ENCODE measurements around the gene RASGEF1B.
"Not testable (repeated sequence)": the region's sequence is repeated elsewhere in the genome, so short reads cannot be mapped to it uniquely, and the experiment has no call there.

Gene RASGEF1B

DNA sequence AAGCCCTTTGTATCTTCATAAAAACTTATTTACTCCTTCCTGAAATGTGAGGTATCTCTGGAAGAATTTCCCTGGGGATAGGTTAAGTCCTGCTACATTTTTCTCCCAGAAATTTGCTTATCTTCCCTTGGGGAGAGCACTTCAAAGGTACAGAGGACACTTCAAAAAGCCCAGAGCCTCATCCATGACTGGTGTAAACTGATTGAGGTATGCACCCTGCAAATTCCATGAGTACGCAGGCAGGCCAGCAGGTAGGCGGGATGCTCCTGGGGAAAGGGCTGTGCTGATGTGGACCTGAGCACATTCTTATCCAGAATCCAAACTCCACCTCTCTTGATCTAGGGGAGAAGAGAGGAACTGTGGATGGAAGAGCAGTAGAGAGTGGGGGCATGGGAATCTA lies 26.3 kb upstream of the RASGEF1B start:
- FAIRE-seq: no peak

DNA sequence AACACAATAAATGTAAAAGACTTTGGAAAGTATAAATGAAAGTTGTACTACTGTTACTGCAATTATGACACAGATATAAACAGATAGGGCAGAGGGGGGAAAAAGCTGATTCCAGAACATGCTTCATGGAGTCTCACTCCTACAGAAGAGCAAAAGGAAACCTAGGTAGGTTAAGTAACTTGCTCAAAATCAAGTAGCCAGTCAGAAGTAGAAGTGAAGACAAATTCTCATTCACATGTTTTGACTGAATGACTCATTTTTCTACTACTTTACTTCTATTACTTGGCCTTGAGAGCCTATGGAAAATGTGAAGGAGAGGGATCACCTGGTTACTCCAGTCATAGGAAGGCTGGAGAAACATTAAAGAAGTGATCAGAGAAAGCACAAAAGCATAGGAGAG lies 23.6 kb upstream of the RASGEF1B start:
- FAIRE-seq: no peak

DNA sequence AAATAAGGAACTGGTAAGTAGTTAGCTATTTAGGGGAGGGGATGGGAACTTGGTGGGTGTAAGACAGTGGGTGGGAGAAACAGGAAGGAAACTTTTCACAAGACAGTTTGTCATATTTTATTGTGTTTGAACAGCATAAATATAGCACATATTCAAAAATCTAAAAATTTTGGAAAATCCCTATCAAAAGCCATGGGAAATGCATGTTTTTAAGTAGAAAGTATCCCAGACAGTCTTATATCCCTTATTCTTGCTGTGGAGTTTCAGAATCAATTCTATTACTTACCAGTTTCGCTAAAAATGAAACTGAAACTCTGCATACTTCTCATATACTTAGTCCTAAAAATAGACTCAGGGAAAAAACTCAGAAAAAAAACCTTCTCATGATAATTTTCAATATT lies 22.3 kb upstream of the RASGEF1B start:
- FAIRE-seq: no peak

- FAIRE-seq: no peak
These were observed 21.0 kb upstream of the RASGEF1B start for GRCh38 chr4:81492606-81493230.

DNA sequence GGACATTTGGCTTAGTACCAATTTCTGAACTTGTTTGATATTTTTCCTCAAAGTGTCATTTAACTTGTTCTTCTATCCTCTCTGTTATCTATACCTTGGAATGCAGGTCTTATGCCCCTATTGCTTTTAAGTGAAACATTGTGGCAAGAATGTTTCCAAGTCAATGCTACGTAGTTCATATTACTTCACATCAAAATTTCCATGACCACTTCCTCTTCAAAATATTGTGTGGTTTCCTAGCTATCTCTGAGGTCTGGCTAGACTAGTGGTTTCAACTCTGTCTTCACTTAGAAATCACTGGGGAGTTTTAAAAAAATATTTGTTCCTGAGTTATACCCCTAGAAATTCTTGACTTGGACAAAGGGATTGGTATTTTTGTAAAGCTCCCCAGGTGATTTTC lies 20.2 kb upstream of the RASGEF1B start:
- no peak for FAIRE-seq

DNA sequence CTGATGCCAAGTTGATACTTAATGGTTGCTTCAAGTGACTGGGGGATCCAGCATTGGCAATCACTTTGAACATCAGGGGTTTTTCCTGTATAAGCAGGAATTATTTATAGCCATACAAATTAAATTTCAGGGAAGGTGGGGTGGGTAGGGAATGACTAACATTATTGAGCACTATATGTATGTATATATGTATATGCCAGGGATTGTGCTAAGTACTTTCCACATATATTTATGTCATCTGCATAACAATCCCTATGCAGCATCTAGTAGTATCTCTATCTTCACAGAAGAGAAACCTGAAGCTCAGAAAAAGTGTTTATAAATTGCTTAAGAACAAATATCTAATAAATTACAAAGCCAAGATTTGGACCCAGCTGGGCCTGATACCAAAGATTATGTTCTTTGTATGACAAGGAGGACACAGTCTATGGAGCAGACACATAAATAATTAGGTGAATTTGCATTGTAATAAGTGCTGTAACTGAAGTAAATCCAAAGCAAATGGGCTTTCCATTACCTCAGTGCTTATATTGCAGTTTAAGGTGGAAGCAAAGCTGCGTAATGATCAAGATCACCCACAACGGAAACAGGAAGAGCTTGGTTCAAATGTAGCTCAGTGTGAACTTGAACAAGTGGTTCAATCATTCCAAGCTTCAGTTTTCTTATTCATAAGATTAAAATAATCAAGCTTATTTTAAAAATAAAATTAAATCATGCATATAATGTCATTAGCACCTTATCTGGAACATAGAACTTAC lies 18.9 kb upstream of the RASGEF1B start:
- no peak for FAIRE-seq

DNA sequence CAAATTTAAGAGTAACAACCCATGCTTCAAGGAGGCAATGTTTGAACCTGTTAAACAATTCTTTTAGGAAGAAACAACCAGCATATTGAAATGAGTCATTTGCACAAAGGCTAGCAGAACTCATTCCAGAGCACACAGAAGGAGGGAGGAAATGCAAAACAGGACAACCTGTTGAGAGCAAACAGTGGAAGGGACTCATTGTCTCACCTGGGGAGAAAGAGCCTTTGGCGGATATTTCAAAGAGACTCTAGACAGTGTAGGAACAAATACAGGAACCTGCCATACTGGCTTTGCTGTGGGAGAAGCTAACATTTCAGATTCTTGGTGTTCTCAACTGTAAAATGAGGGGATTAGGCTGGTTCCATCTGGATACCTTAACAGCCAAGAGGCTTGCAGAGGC lies 14.8 kb upstream of the RASGEF1B start:
- no peak for FAIRE-seq

DNA sequence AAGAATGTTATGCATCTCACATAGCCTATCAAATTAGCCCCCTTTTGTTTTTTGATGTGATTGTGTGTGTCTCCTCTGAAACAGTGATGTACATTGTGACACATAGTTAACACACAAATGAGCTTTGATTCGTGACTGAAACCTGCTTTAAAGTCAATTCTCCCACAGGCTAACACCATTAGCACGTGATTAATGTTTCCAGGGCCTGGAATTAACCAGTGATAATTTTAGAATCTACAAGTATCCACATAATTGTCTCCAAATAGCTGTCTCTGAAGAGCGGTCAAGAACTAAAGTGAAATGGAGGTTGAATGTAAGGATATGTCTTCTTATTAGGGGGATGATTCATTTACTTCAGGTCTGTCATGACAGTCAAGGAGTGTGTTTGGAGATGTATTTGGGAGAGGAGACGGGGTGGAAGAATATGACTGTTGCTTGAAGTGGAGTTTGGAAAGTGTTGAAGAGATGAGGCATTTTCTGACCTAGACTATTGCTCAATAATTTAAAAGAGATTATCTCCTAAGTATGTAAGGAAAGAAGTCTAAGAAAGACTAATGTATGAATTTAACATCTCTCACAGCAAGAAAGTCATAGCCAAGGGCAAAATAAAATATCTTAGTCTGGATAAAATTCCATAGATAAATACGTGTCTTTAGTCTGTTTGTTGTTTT lies 13.7 kb upstream of the RASGEF1B start:
- FAIRE-seq: no peak

DNA sequence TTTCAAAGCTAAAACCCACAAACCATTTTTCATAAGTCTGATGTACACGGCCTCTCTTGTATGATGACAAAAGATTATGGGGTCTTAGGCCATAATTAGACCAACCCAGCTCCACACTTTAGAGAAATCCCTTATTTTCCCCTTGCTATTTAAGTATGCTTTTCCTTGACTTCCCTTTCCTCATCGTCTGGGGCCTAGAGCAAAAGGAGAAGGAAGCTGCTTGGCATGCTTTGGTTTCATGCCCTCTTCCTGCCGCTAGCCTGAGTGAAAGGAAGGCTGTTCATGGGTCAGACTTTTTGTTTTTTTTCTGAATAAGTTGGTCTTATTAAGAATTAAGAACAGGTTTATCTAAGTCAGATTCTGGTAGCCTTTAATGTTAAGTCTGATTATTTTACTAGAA lies 10.6 kb upstream of the RASGEF1B start:
- no peak for FAIRE-seq

DNA sequence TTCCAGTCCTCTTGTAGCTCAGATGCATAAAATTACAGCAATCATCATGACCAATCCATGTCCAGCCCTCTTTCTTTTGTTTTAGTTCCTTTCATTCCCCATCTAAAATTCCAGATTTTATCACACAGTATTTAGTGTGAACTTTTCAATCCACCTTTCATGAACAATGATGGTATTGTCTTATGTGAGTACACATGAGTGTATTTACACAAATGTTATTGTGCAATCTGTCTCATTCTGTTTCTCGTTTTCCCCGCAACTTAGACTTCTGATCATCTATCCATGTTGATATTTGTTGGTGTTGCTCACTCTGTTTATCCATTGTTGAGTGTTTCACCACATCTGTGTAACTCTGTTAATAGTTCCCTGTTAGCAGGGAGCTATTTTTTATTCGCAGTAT lies 9.4 kb upstream of the RASGEF1B start:
- FAIRE-seq: no peak

DNA sequence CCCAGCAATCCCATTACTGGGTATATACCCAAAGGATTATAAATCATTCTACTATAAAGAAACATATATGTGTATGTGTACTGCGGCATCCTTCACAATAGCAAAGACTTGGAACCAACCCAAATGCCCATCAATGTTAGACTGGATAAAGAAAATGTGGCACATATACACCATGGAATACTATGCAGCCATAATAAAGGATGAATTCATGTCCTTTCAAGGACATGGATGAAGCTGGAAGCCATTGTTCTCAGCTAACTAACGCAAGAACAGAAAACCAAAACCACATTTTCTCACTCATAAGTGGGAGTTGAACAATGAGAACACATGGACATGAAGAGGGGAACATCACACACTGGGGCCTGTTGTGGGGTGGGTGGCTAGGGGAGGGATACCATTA lies 7.9 kb upstream of the RASGEF1B start:
- FAIRE-seq: not testable (repeated sequence)

DNA sequence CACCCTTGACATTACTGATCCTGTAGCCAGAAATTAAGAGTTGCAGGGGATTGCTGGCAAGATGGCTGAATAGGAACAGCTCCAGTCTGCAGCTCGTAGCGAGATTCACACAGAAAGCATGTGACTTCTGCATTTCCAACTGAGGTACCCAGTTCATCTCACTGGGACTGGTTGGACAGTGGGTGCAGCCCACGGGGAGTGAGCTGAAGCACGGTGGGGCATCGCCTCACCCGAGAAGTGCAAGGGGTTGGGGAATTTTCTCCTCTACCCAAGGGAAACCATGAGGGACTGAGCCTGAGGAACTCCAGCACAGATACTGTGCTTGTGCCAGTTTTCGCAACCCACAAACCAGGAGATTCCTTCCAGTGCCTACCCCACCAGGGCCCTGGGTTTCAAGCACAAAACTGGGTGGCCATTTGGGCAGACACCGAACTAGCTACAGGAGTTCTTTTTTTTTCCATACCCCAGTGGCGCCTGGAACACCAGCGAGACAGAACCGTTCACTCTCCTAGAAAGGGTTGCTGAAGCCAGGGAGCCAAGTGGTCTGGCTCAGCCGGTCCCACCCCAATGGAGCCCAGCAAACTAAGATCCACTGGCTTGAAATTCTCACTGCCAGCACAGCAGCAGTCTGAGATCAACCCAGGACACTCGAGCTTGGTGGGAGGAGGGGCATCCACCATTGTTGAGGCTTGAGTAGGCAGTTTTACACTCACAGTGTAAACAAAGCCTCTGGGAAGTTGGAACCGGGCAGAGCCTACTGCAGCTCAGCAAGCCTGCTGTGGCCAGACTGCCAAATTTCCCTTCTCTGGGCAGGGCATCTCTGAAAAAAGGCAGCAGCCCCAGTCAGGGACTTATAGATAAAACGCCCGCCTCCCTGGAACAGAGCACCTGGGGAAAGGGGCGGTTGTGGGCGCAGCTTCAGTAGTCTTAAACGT lies 1.9 kb upstream of the RASGEF1B start:
- not testable (repeated sequence) for FAIRE-seq

GRCh38 chr4:81472281-81473182 lies 825 bp upstream of the RASGEF1B start:
- no peak for FAIRE-seq

DNA sequence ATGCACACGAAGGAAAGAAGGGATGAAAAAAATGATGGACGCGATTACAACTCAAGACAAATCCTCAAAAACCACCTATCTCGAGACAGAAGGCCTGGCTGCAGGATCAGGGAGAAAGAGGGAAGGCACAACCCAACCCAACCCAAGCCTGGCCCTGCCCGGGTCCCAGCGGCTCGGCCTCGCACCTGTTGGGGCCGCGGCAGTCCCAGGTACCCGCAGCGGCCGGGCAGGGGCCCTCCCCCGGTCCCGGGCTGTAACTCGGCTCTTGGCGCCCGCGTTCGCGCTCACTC lies 464 bp downstream of the RASGEF1B start:
- FAIRE-seq: no peak

DNA sequence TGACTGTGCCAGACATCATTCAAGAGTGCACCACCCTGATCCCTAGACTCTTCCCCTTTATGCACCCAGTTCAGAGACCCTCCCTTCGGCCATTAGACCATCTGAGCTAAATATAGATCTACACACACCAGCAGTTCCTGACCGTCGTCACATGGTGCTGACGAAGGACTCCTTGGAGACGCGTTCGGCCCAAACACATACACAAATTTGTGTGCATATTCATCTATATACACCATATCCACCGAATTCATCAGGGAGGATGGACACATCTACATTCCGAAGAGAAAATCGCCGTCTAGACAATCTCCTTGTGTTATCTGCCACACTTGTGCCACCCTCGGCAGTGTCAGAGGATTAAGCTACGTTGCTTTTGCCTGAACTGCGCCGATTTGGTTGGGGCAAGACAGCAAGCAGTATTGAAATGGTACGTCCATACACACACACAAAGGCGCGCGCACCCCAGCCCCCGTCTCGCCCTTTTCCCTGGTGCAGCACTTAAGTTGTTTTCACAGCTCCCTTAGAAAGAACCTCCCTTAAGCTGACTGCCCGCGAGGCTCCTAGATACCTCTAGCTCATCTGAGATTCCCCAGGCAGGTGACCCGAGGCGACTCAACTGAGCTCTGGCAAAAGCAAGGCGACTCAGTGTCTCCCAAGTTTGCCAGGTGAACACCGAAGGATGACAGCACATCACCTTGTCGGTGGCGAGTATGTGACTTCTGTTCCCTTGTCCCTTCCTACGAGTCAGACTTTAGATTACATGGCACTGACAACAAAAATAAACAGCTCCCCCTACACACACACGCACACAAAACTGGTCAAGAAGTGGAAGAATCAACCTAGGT lies 1.0 kb downstream of the RASGEF1B start:
- FAIRE-seq: no peak

GRCh38 chr4:81469781-81470455 lies 1.8 kb downstream of the RASGEF1B start:
- no peak for FAIRE-seq

GRCh38 chr4:81468678-81469077 lies 3.0 kb downstream of the RASGEF1B start:
- no peak for FAIRE-seq

DNA sequence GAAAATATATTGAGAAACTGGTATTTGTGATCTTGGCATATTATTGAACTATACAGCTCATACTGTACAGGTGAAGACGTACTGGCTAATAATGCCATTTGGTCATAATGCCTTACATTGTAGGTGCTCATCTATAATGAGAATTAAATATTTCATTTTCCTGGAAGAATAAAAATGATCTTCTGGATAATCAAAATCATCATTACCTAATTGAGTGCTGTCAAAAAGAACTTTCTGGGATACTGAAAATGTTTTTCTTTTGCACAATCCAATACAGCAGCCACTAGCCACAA lies 4.1 kb downstream of the RASGEF1B start:
- no peak for FAIRE-seq

DNA sequence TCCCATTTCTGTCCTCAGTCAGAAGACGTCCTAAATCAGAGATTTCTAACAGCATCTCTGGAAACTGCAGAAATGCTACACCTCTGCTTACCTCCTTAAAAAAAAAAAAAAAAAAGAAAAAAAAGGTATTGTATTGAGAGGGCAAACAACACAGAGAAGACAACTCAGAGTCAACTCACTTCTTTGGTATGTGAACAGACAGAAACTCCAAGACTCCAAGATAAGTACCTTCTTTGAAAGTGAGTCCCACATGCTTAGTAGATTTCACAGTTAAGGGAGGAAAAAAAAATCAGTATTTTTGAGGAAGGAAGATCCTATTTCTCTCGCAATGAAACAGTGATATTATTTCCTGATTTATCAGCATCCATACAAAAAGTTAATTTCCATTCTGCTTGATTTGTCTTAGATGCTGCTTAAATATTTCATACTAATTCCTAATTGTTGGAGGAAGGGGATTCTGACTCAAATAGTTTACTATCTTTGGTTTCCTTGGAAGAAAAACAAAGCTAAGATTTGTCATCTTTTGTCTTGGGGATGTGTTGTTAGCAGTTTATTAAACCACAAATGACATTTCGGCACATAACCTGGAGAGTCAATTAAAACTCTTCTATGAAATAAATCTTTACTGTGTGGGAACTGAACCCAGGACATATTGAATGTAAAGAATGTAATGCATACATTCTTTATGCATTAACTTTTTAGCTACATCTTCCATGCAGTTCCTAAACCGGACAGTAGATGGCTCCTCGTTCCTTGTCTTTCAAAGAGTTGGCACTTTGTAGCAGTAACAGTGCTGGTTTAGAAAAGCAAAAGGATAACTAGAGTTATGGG lies 4.7 kb downstream of the RASGEF1B start:
- FAIRE-seq: peak; percentile 83

Data from TTC549 (cell line).